GM21390 (cell line): ENCODE data around the gene DDX41.
"Not testable (repeated sequence)": the region's sequence is repeated elsewhere in the genome, so short reads cannot be mapped to it uniquely, and the experiment has no call there.

Experiments used
- ATAC-seq: cut with Tn5 transposase; IDR thresholded peaks from one replicate; pipeline ENCODE4 v1.9.1; 2021; ENCODE audit not compliant: unreplicated experiment

DDX41 gene

GRCh38 chr5:177537389-177538361 lies 20.9 kb upstream of the DDX41 start:
- no peak for ATAC-seq

- no peak for ATAC-seq
Observed at GRCh38 chr5:177536386-177536785, 19.6 kb upstream of the DDX41 start.

DNA sequence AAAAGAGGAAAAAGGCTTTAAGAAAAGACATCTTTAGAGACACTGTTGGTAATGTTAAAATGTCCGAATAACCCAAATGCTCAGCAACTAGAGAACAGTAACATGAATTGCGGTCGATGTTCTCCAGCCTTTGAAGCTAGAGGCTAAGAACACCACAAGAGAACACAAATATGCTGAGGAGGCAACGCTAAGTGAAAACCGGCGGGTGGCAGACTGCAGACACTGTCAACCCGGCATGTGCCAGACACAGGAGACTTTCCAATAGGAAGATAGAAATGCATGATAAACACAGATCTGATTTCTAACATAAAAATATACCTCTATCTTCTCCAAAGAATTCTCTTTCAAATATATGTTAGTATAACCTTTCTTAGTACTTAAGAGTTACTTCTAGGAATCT lies 18.4 kb upstream of the DDX41 start:
- no peak for ATAC-seq

DNA sequence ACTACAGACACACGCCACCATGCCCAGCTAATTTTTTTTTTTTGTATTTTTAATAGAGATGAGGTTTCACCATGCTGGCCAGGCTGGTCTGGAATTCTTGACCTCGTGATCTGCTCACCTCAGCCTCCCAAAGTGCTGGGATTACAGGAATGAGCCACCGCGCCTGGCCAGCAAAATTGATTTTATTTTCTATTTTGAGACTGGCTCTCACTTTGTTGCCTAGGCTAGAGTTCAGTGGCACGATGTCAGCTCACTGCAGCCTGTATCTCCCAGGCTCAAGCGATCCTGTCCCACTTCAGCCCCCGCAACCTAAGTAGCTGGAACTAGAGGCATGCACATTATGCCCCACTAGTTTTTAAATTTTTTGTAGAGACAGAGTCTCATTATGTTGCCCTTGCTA lies 17.7 kb upstream of the DDX41 start:
- ATAC-seq: not testable (repeated sequence)

DNA sequence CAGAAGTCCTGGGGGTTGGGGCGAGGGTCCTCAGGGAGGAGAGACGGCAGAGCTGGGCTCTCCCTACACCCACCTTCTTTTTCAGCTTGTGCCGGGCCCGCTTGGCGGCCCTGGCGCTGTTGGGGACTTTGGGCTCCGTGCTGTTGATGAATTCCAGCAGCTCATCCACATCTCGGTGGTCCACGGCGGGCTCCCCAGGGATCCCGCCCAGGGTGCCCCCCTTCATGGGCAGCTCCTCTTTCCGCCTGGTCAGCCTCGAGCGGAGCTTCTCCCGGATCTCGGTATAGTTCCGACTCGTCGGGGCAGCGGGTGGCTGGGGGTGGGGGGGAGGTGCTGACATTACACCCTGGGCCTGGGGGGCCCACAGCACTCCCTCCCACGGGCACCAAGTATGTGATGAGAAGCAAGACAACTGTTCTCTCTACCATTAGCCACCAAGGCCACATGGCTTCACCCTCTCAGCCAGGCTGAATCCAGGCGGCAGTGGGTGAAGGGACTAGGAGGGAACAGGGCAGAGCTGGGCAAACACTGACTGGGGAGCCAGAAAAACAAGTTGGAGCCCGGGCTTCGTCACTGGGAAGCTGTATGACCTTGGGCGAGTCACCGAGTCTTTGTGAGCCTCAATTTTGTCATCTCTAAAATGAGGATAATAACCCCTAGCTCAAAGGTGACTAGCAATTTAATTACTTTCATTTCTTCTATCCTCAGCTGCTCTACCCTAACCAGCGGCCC lies 14.6 kb upstream of the DDX41 start:
- no peak for ATAC-seq

DNA sequence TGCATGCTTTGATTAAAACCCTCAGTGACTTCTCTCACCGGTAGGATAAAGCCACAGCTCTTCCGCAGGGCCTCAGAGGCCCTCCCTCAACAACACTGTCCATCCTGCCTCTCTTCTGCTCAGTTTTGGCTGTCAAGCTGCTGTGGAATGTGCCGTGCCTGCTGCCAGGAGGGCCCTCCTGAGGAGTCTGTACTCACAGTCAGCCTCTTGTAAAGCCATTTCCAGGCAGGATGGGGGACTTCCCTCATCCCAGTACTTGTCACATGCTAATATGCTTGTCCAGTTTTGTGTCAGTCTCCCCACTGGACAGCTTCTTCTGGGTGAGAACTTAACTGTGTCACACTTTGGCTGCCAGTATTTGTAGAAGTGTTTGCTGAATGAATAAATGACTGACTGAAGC lies 13.9 kb upstream of the DDX41 start:
- no peak for ATAC-seq

DNA sequence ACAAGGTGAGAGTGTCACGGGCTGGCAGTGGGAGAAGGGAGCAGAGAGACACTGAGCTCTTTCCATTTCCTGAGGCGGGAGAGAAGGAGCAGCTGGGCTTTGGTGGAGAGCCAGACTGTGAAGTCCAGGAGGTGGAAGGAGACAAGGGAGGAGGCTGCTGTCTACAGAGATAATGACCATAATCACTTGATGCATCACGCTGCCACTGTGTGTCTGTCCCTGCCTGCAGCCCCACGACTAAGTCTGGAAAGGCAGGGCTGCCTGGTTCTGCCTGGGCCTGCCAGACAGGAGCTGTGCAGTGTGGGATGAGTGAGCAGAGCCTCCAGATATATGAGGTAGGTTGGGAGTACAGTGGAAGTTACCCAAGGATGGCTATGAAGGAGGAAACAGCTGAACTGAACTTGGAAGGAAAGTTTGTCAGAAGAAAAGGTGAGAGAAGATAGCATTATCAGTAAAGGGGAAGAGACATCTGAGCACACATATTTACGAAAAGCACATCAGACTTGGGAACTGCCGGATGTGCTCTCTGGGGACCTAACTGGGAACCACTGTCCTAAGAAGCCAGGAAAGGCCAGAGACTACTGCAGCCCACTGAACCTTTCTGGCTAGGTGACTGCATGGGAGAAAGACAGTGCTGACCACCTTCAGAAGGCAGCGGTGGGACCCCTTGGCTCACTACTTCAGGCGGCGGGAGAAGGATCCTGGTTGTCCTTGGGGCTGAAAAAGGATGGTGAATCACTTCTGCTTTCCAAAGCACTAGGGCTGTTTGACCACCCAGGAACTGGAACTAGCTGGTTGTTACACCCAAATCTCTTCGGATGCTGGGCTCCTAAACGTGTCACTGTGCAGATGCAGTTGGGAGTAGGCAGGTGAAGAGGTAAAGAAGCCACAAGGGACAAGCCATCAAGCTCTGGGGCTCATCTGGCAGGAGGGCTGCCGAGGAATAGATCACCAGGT lies 12.8 kb upstream of the DDX41 start:
- ATAC-seq: no peak

GRCh38 chr5:177528631-177529030 lies 11.9 kb upstream of the DDX41 start:
- no peak for ATAC-seq

- no peak for ATAC-seq
Observed at GRCh38 chr5:177527595-177527994, 10.8 kb upstream of the DDX41 start.

DNA sequence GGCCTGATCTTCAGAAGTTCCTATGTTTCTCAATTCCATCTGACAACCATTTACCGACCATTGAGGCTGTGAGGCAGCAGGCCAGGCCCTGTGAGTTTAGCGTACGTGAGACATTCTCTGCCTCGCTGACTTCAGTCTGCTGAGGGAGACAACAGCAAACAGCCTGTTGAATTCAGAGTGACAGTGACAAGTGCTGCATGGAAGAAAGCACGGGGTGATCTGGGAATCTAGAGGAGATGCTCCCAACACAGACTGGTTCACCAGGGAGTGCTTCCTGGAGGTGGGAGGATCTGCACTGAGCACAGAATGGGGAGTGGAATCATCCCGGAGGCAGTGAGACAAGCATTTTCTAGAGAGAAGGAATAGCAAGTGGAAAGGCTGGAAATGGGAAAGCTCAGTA lies 10.0 kb upstream of the DDX41 start:
- ATAC-seq: no peak

- ATAC-seq: no peak
Observed at GRCh38 chr5:177526191-177526590, 9.4 kb upstream of the DDX41 start.

GRCh38 chr5:177524941-177525655 lies 8.3 kb upstream of the DDX41 start:
- no peak for ATAC-seq

GRCh38 chr5:177524539-177524900 lies 7.8 kb upstream of the DDX41 start:
- no peak for ATAC-seq

DNA sequence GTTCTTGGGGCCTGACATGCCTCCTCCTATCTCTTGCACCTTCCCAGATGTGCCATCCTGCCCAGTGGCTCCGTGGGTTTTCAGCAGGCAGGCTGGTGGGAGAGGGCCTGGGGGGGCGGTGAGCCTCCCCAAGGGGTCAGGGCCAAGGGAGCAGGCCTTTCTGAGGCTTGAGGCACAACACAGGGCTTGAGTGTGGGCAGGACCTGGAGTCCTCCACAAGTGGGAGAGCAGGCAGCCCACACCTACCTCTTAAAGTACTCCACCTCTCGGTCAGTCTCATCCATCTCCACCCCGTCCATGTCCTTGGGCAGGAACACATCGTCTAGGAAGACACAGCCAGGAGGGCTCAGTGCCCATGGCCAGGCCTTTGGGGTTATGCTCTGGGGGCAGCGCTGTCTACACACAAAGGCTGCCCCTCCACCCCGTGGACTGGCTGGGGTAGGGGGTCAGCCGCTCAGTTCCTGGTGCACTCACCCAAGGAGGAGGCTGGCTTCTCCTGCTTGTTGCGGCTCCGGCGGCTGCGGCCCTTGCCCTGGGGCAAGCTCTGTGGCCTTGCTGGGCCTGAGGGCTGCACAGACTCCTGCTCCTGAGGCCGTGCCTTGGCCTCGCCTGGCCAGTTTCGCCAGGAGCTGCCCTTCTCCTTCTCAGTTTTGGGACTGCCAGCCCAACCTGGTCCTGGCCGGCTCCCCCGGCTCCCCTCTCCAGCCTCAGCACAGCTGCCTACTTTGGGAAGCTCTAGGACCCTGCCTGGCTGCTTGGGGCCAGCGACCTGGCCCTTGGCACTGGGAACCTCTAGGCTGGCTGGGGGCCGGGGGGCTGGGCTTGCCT lies 7.2 kb upstream of the DDX41 start:
- ATAC-seq: no peak

- no peak for ATAC-seq
Observed at GRCh38 chr5:177520916-177521513, 4.3 kb upstream of the DDX41 start.

GRCh38 chr5:177520271-177520670 lies 3.5 kb upstream of the DDX41 start:
- ATAC-seq: no peak

DNA sequence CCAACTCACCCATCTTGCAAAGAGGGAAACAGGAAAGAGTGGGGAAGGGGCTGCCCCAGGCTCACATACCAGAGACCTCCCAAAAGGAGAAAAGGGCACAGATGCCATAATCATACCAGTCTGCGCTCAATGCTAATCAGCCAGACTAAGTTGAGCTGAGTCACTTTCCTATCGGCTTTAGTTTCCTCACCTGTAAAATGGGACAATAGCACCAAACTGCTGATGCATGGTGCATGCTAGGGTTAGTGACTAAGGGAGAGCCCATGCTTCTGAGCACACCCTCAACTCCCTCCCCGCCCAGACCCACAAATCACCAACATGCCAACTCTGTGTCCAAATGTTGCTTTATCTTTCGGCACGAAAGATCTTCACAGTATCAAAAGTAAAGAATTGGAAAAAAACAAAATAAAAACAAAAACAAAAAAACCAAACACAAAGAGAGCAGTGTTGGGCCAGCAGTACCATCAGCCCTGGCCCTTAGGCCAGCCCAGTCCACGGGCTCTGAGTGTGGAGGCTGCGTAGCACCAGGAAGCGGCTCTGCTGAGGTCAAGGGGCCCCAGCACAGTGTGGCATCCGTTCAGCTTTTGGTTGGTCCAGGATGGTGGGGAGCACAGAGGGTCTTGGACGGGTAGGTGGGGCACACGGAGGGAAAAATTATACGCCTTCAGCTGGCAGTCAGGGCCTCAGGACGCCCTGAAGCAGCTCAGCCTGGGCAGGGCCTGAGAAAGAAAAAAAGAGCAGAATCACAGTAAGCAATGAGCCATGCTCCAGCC lies 2.9 kb upstream of the DDX41 start:
- no peak for ATAC-seq

GRCh38 chr5:177515580-177515979 lies 1.2 kb downstream of the DDX41 start:
- ATAC-seq: no peak
